Neural progenitor cell (in vitro differentiated cells): ENCODE results near the gene XPR1. TPM values are rescaled to one million over a fixed set of nuclear protein-coding genes. Genes with fewer than 3 reads are reported as not detected.

Experiments used
- DNase-seq: peaks from one replicate; pipeline ENCODE4 v3.0.0-alpha.2; 2016; ENCODE audit warnings: low spot score
- H2AFZ ChIP-seq: fragments of 200-600 bp; sonication (generic); replicated peaks from 2 replicates; pipeline ENCODE4 v1.6.1; 2016; ENCODE audit warnings: antibody characterized with exemption
- H3F3A ChIP-seq: fragments of 200-600 bp; sonication (generic); 2 replicates; pipeline ENCODE4 v1.6.1; 2016; ENCODE audit warnings: antibody characterized with exemption, low read depth
- H3K27ac ChIP-seq: fragments of 200-600 bp; sonication (generic); 2 replicates; pipeline ENCODE4 v1.5.1; 2016; ENCODE audit warnings: mild to moderate bottlenecking
- H3K27me3 ChIP-seq: fragments of 200-600 bp; sonication (generic); 2 replicates; pipeline ENCODE4 v1.6.1; 2016; ENCODE audit warnings: mild to moderate bottlenecking, moderate library complexity
- H3K36me3 ChIP-seq: fragments of 200-600 bp; sonication (generic); 2 replicates; pipeline ENCODE4 v1.5.1; 2016
- H3K4me1 ChIP-seq: fragments of 200-600 bp; sonication (generic); 2 replicates; pipeline ENCODE4 v1.6.1; 2016; ENCODE audit warnings: mixed run types
- H3K4me2 ChIP-seq: fragments of 200-600 bp; sonication (generic); 2 replicates; pipeline ENCODE4 v1.6.1; 2016
- H3K4me3 ChIP-seq: fragments of 200-600 bp; sonication (generic); 2 replicates; pipeline ENCODE4 v1.5.1; 2016
- H3K79me2 ChIP-seq: fragments of 200-600 bp; sonication (generic); 2 replicates; pipeline ENCODE4 v1.6.1; 2016; ENCODE audit warnings: low read depth
- H3K9ac ChIP-seq: fragments of 200-600 bp; sonication (generic); 2 replicates; pipeline ENCODE4 v1.6.1; 2016
- H3K9me3 ChIP-seq: fragments of 200-600 bp; sonication (generic); 2 replicates; pipeline ENCODE4 v1.5.1; 2016; ENCODE audit warnings: low read depth
- H4K20me1 ChIP-seq: fragments of 200-600 bp; sonication (generic); 2 replicates; pipeline ENCODE4 v1.6.1; 2016; ENCODE audit warnings: low read depth
- H3K27ac Mint-ChIP-seq: 3 replicates; pipeline ENCODE4 v1.8.0; 2021; ENCODE audit warnings: mixed read lengths
- H3K27me3 Mint-ChIP-seq: 2 replicates; pipeline ENCODE4 v1.8.0; 2022; ENCODE audit warnings: low read depth, mild to moderate bottlenecking, inconsistent platforms, moderate library complexity, mixed read lengths; ENCODE audit not compliant: insufficient read depth
- H3K36me3 Mint-ChIP-seq: 3 replicates; pipeline ENCODE4 v1.8.0; 2021; ENCODE audit warnings: mixed read lengths
- H3K4me1 Mint-ChIP-seq: 3 replicates; pipeline ENCODE4 v1.8.0; 2021; ENCODE audit warnings: mixed read lengths
- H3K4me3 Mint-ChIP-seq: 3 replicates; pipeline ENCODE4 v1.8.0; 2021; ENCODE audit warnings: mild to moderate bottlenecking, moderate library complexity, mixed read lengths
- H3K9me3 Mint-ChIP-seq: 3 replicates; pipeline ENCODE4 v1.8.0; 2020; ENCODE audit warnings: mixed read lengths
- CTCF ChIP-seq: fragments of 200-600 bp; sonication (generic); IDR thresholded peaks from 2 replicates; pipeline ENCODE4 v1.5.1; 2017; ENCODE audit warnings: antibody characterized with exemption, mild to moderate bottlenecking
- EZH2 ChIP-seq: fragments of 200-600 bp; sonication (generic); IDR thresholded peaks from 2 replicates; pipeline ENCODE4 v1.6.1; 2017; ENCODE audit warnings: antibody characterized with exemption, mild to moderate bottlenecking, moderate library complexity
- EZH2phosphoT487 ChIP-seq: fragments of 200-600 bp; sonication (generic); IDR thresholded peaks from 2 replicates; pipeline ENCODE4 v1.6.1; 2017; ENCODE audit warnings: antibody characterized with exemption
- total RNA-seq: library from RNA; depleted of rRNA; stranded (reverse); fragments of >200 nt; gene quantifications from 2 replicates; pipeline ENCODE4 v1.2.3, GENCODE V29; 2015; ENCODE audit warnings: low replicate concordance

XPR1 gene
- total RNA-seq, 1 donor from 2014 or later, result 75.0 TPM

GRCh38 chr1:180603223-180603849 lies 28.5 kb upstream of the XPR1 start:
- Histone ChIP-seq H3K4me2 (no peak overlapping the region), H4K20me1 (no peaks in the 10 kb centered on the region), H2AFZ (no peak overlapping the region), H3K9me3 (no peaks in the 10 kb centered on the region), H3K9ac (no peak overlapping the region), H3K79me2 (no peaks in the 10 kb centered on the region), H3K27ac (no peak overlapping the region), H3K4me3 (no peak overlapping the region), H3K36me3 (no peaks in the 10 kb centered on the region), H3F3A (peaks cover 9% of the 10 kb centered on the region), H3K27me3 (no peaks in the 10 kb centered on the region), H3K4me1 (peaks cover 23% of the 10 kb centered on the region)
- H3K36me3 Mint-ChIP-seq, result no peaks in the 10 kb centered on the region
- H3K27me3 Mint-ChIP-seq, result no peaks in the 10 kb centered on the region
- H3K27ac Mint-ChIP-seq, result no peak overlapping the region
- DNase-seq, result no peak
- TF ChIP-seq CTCF (no peak), EZH2 (no peak), EZH2phosphoT487 (no peak)
- no peak overlapping the region for H3K4me3 Mint-ChIP-seq
- no peaks in the 10 kb centered on the region for H3K9me3 Mint-ChIP-seq
- H3K4me1 Mint-ChIP-seq, result peaks cover 20% of the 10 kb centered on the region

- peaks cover 4% of the 10 kb centered on the region for H3F3A ChIP-seq
Observed at GRCh38 chr1:180603850-180604226, 28.0 kb upstream of the XPR1 start.

GRCh38 chr1:180606155-180606554 lies 25.7 kb upstream of the XPR1 start:
- Histone ChIP-seq H3K9me3 (no peaks in the 10 kb centered on the region), H2AFZ (no peak overlapping the region), H3K27me3 (no peaks in the 10 kb centered on the region), H3K4me3 (peak overlapping the region; percentile 6), H3K9ac (no peak overlapping the region), H3K4me2 (peak overlapping the region; percentile 46), H3K79me2 (no peaks in the 10 kb centered on the region), H3K4me1 (peaks cover 27% of the 10 kb centered on the region), H3K36me3 (no peaks in the 10 kb centered on the region), H3K27ac (no peak overlapping the region), H3F3A (no peaks in the 10 kb centered on the region), H4K20me1 (no peaks in the 10 kb centered on the region)
- peaks cover 4% of the 10 kb centered on the region for H3K27me3 Mint-ChIP-seq
- no peaks in the 10 kb centered on the region for H3K36me3 Mint-ChIP-seq
- H3K27ac Mint-ChIP-seq, result no peak overlapping the region
- no peaks in the 10 kb centered on the region for H3K9me3 Mint-ChIP-seq
- DNase-seq, result peak; percentile 33
- no peak overlapping the region for H3K4me3 Mint-ChIP-seq
- peaks cover 27% of the 10 kb centered on the region for H3K4me1 Mint-ChIP-seq
- TF ChIP-seq CTCF, result no peak
- no peak for TF ChIP-seq EZH2phosphoT487
- TF ChIP-seq EZH2, result no peak

More at GRCh38 chr1:180603850-180604226, 28.0 kb upstream of the XPR1 start:
- Mint-ChIP-seq H3K36me3 (no peaks in the 10 kb centered on the region), H3K27ac (no peak overlapping the region), H3K9me3 (no peaks in the 10 kb centered on the region), H3K27me3 (no peaks in the 10 kb centered on the region), H3K4me1 (peaks cover 15% of the 10 kb centered on the region), H3K4me3 (no peak overlapping the region)
- Histone ChIP-seq H3K27ac (no peak overlapping the region), H3K9me3 (no peaks in the 10 kb centered on the region), H3K36me3 (no peaks in the 10 kb centered on the region), H3K4me3 (no peak overlapping the region), H3K27me3 (no peaks in the 10 kb centered on the region), H2AFZ (no peak overlapping the region), H3K4me1 (peaks cover 18% of the 10 kb centered on the region), H4K20me1 (no peaks in the 10 kb centered on the region), H3K79me2 (no peaks in the 10 kb centered on the region), H3K4me2 (no peak overlapping the region), H3K9ac (no peak overlapping the region)
- DNase-seq, result no peak
- TF ChIP-seq EZH2phosphoT487 (no peak), EZH2 (no peak), CTCF (no peak)
